OCI-LY7 (cell line): ENCODE measurements around the gene RNF41.

Experiments
- EZH2phosphoT487 ChIP-seq: fragments of 200-600 bp; sonication (generic); IDR thresholded peaks from 2 replicates; pipeline ENCODE4 v1.6.1; 2018; ENCODE audit warnings: low read depth, borderline replicate concordance, mild to moderate bottlenecking, mixed run types, antibody characterized with exemption, low read length, moderate library complexity, mixed read lengths
- TF ChIP-seq, protein P1 (sequence below): fragments of 200-600 bp; sonication (generic); conservative IDR thresholded peaks from 2 replicates; pipeline ENCODE4 v1.5.1; 2014; ENCODE audit warnings: mild to moderate bottlenecking, antibody characterized with exemption, low read length, moderate library complexity, mixed read lengths

DNA sequence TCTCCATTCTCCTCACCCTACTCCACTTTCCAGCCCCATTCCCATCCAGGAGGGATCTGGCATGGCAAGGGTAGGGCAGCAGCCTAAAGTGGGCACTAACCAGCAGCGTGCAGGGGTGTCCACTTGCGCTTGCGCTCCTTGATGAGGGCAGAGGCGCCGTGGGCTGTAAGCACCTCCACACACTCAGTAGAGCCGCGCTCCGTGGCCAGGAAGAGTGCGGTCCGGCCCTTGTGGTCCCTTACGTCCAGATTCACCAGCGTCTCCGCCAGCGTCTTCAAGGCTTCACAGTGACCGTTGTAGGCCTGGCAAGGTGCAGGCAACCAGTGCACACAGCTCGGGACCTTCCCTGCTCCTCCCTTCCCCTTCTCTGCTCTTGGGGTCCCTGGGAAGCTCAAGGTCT, 26.2 kb upstream of the RNF41 start:
- TF ChIP-seq, protein P1, sequence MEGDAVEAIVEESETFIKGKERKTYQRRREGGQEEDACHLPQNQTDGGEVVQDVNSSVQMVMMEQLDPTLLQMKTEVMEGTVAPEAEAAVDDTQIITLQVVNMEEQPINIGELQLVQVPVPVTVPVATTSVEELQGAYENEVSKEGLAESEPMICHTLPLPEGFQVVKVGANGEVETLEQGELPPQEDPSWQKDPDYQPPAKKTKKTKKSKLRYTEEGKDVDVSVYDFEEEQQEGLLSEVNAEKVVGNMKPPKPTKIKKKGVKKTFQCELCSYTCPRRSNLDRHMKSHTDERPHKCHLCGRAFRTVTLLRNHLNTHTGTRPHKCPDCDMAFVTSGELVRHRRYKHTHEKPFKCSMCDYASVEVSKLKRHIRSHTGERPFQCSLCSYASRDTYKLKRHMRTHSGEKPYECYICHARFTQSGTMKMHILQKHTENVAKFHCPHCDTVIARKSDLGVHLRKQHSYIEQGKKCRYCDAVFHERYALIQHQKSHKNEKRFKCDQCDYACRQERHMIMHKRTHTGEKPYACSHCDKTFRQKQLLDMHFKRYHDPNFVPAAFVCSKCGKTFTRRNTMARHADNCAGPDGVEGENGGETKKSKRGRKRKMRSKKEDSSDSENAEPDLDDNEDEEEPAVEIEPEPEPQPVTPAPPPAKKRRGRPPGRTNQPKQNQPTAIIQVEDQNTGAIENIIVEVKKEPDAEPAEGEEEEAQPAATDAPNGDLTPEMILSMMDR = no peak
- no peak for TF ChIP-seq EZH2phosphoT487
